ENCODE data around the gene LRMDA.

LRMDA gene

DNA sequence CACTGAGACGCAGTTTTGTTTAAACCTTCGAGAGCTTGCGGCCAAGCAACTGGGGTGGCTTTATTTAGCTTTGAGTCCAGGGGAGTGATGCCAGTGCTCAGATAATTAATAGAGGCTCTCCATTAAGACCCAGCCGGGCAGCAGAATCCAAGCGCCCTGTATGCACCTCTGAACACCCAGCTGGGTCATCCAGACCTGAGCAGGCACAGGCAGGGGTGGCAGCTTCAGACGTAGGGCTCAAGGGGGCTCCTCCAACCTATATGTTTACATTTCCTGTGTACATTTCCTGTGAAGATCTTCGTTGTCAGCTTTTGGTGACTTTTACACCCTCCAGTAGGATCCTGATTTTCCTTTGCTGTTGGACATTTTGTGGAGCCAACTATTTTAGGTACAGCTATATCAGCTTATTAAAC, 719.5 kb downstream of the LRMDA start:
- H3K4me1 ChIP-seq (ENCODE audit: control insufficient read depth, insufficient read depth, low read length) = no peaks in the 10 kb centered on the region
- H3K36me3 ChIP-seq (ENCODE audit: control insufficient read depth in 2 of 2, insufficient read depth in 1 of 2, low read length in 2 of 2) = no peaks in the 10 kb centered on the region
- no peak for TF ChIP-seq TCF7L2 (IDR thresholded peaks at IDR 0.05; ENCODE audit: borderline replicate concordance, low read depth, low read length)
- CTCF ChIA-PET = no interaction called here
- H3K4me3 ChIP-seq (ENCODE audit: low read depth, low read length) = no peak overlapping the region
- POLR2A ChIA-PET = no interaction called here
- H3K9me3 ChIP-seq (ENCODE audit: control insufficient read depth, insufficient read depth, low read depth, low read length) = no peaks in the 10 kb centered on the region
- H3K27ac ChIP-seq (ENCODE audit: extremely low read depth, low read depth, low read length) = no peak overlapping the region

DNA sequence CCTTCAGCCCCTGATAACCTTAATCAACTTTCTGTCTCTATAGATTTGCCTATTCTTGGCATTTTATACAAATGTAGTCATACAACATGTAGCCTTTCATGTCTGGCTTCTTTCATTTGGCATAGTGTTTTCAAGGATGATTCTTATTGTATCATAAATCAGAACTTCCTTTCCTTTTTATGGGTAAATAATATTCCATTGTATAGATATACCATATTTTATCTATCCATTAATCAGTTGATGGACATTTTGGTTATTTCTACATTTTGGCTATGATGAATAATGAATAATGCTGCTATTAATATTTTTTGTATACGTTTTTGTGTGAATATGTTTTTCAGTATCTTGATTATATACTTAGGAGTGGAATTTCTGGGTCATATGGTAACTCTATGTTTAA, 720.8 kb downstream of the LRMDA start:
- H3K4me3 ChIP-seq (ENCODE audit: low read depth, low read length) = no peak overlapping the region
- ChIA-PET CTCF (no interaction called here), POLR2A (no interaction called here)
- H3K27ac ChIP-seq (ENCODE audit: extremely low read depth, low read depth, low read length) = no peak overlapping the region
- no peaks in the 10 kb centered on the region for H3K36me3 ChIP-seq (ENCODE audit: control insufficient read depth in 2 of 2, insufficient read depth in 1 of 2, low read length in 2 of 2)
- H3K9me3 ChIP-seq (ENCODE audit: control insufficient read depth, insufficient read depth, low read depth, low read length) = no peaks in the 10 kb centered on the region
- no peaks in the 10 kb centered on the region for H3K4me1 ChIP-seq (ENCODE audit: control insufficient read depth, insufficient read depth, low read length)
- no peak for TF ChIP-seq ZNF223 (tag by site-specific recombination; IDR thresholded peaks at IDR 0.05)
- TF ChIP-seq KLF7 (tag by site-specific recombination; IDR thresholded peaks at IDR 0.05; ENCODE audit: borderline replicate concordance) = no peak
- 0 out of 2 replicates have a peak, but pooled peaks have one; percentile 14 for TF ChIP-seq ZNF146 (tag by site-specific recombination; IDR thresholded peaks at IDR 0.05)

DNA sequence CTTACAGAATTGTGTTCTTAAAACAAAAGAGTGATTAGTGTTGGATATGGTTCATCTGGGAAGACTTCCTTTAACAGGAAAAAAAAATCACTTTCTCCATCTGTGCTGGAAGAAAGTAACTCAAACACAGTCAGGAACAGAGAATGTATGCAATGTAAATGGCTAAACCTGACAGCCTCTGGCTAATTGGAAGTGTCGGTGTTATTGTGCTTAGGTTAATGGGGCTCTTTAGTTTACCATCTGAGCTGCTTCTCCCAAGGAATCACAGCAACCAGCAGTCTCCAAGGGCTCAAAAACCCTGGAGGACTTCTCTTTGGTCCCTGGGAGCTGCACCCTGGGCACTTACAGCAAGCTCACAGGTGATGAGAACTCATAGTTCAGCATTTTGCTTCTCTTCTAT, 724.5 kb downstream of the LRMDA start:
- TF ChIP-seq ZNF837 (tag by site-specific recombination; IDR thresholded peaks at IDR 0.05) = no peak
- no peak for TF ChIP-seq ZNF239 (tag by site-specific recombination; IDR thresholded peaks at IDR 0.05)
- TF ChIP-seq ZNF747 (tag by site-specific recombination; IDR thresholded peaks at IDR 0.05) = no peak
- no peak for TF ChIP-seq ZNF555 (tag by site-specific recombination; conservative IDR thresholded peaks at IDR 0.05)
- TF ChIP-seq ZNF701 (tag by site-specific recombination; IDR thresholded peaks at IDR 0.05) = no peak
- H3K4me3 ChIP-seq (ENCODE audit: low read depth, low read length) = no peak overlapping the region
- no peaks in the 10 kb centered on the region for H3K4me1 ChIP-seq (ENCODE audit: control insufficient read depth, insufficient read depth, low read length)
- H3K36me3 ChIP-seq (ENCODE audit: control insufficient read depth in 2 of 2, insufficient read depth in 1 of 2, low read length in 2 of 2) = no peaks in the 10 kb centered on the region
- ChIA-PET POLR2A (no interaction called here), CTCF (interaction anchor here (0.6 kb wide), 1 partner anchor 77 kb away, joined by 3 read pairs; no protein-coding TSS in a partner anchor)
- H3K27ac ChIP-seq (ENCODE audit: extremely low read depth, low read depth, low read length) = no peak overlapping the region
- no peaks in the 10 kb centered on the region for H3K9me3 ChIP-seq (ENCODE audit: control insufficient read depth, insufficient read depth, low read depth, low read length)

DNA sequence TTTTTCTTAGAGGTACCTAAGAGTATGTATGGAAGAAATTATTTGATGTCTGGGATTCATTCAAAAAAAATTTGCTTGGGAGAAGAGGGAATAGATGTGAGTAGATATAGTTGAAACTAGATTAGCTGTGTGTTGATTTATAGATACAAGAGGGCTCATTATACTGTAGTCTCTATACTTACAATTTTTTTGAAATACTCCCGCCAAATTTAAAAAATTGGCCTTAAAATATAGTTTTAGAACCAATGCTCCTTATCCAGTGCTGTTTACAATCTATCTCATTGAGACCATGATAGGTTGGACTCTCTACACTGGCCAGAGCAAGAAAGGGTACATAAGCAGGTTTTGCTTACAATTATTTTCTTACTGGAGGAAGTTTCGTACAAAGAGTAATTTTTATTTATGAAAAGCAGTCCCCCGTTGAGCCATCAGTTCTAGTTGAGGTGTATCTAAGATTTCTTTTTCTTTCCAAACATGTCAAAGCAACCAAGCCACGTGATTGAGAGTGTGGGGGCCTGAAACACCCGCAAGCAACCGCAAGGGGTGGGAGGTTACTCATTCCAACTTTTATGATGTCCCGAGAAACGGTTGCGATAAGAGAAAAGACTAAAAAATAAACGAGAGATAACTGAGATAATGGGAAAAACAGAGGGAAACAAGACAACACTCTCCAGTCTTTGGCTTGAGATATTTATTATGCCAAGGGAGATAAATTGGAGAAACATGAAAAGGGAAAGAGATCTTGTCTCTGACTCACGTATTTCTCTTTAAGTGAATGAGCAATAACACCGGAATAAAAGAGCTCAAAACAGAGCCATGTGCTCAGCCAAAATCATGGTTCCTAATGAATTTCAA, 729.2 kb downstream of the LRMDA start:
- H3K4me1 ChIP-seq (ENCODE audit: control insufficient read depth, insufficient read depth, low read length) = no peaks in the 10 kb centered on the region
- H3K36me3 ChIP-seq (ENCODE audit: control insufficient read depth in 2 of 2, insufficient read depth in 1 of 2, low read length in 2 of 2) = no peaks in the 10 kb centered on the region
- H3K27ac ChIP-seq (ENCODE audit: extremely low read depth, low read depth, low read length) = no peak overlapping the region
- no peak for TF ChIP-seq ZNF10 (tag by site-specific recombination; IDR thresholded peaks at IDR 0.05)
- no peak for TF ChIP-seq ZNF560 (tag by site-specific recombination; IDR thresholded peaks at IDR 0.05; ENCODE audit: borderline replicate concordance)
- peak; percentile 49; the same call in 1 of the 2 replicates for TF ChIP-seq TCF7L2 (IDR thresholded peaks at IDR 0.05; ENCODE audit: borderline replicate concordance, low read depth, low read length)
- TF ChIP-seq TRIM28 (IDR thresholded peaks at IDR 0.05; ENCODE audit: borderline replicate concordance, low read length) = peak; percentile 68; the same call in 1 of the 2 replicates
- peak; percentile 54; the same call in 1 of the 2 replicates for TF ChIP-seq FEZF1 (tag by site-specific recombination; IDR thresholded peaks at IDR 0.05)
- TF ChIP-seq, protein P1, sequence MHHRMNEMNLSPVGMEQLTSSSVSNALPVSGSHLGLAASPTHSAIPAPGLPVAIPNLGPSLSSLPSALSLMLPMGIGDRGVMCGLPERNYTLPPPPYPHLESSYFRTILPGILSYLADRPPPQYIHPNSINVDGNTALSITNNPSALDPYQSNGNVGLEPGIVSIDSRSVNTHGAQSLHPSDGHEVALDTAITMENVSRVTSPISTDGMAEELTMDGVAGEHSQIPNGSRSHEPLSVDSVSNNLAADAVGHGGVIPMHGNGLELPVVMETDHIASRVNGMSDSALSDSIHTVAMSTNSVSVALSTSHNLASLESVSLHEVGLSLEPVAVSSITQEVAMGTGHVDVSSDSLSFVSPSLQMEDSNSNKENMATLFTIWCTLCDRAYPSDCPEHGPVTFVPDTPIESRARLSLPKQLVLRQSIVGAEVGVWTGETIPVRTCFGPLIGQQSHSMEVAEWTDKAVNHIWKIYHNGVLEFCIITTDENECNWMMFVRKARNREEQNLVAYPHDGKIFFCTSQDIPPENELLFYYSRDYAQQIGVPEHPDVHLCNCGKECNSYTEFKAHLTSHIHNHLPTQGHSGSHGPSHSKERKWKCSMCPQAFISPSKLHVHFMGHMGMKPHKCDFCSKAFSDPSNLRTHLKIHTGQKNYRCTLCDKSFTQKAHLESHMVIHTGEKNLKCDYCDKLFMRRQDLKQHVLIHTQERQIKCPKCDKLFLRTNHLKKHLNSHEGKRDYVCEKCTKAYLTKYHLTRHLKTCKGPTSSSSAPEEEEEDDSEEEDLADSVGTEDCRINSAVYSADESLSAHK (tag by site-specific recombination; IDR thresholded peaks at IDR 0.05) = no peak
- 0 out of 2 replicates have a peak, but pooled peaks have one; percentile 26 for TF ChIP-seq ZNF335 (tag by site-specific recombination; conservative IDR thresholded peaks at IDR 0.05)
- no peak for TF ChIP-seq ZNF600 (tag by site-specific recombination; IDR thresholded peaks at IDR 0.05)
- TF ChIP-seq, protein P2, sequence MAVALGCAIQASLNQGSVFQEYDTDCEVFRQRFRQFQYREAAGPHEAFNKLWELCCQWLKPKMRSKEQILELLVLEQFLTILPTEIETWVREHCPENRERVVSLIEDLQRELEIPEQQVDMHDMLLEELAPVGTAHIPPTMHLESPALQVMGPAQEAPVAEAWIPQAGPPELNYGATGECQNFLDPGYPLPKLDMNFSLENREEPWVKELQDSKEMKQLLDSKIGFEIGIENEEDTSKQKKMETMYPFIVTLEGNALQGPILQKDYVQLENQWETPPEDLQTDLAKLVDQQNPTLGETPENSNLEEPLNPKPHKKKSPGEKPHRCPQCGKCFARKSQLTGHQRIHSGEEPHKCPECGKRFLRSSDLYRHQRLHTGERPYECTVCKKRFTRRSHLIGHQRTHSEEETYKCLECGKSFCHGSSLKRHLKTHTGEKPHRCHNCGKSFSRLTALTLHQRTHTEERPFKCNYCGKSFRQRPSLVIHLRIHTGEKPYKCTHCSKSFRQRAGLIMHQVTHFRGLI (tag by site-specific recombination; IDR thresholded peaks at IDR 0.05) = no peak
- TF ChIP-seq ZFHX2 (tag by site-specific recombination; conservative IDR thresholded peaks at IDR 0.05) = peak; percentile 32; the same call in 1 of the 2 replicates
- H3K9me3 ChIP-seq (ENCODE audit: control insufficient read depth, insufficient read depth, low read depth, low read length) = no peaks in the 10 kb centered on the region
- ChIA-PET POLR2A (no interaction called here), CTCF (interaction anchor here (0.7 kb wide), 1 partner anchor 361 kb away, joined by 3 read pairs; no protein-coding TSS in a partner anchor)
- H3K4me3 ChIP-seq (ENCODE audit: low read depth, low read length) = no peak overlapping the region
